GM12875 (cell line): ENCODE results near the gene IZUMO4.

Source experiments
- H3K4me3 ChIP-seq: one replicate; pipeline ENCODE4 v1.5.1; 2011; ENCODE audit warnings: low read depth, low read length, control low read depth
- CTCF ChIP-seq: IDR thresholded peaks from 2 replicates; pipeline ENCODE4 v1.5.1; 2011; ENCODE audit warnings: low read depth, mild to moderate bottlenecking, control low read depth, inconsistent platforms, low read length, moderate library complexity, borderline replicate concordance; ENCODE audit not compliant: insufficient read depth

The IZUMO4 gene

GRCh38 chr19:2096480-2097202 lies at the start of gene IZUMO4:
Gene IZUMO4, plus strand, starts transcription at chr19:2096915. Its CDS starts 31 bp downstream, at chr19:2096946.
- H3K4me3 ChIP-seq, result peak within 1 kb of the TSS; percentile 91
- peak; percentile 58 for TF ChIP-seq CTCF

- no peak overlapping the region for H3K4me3 ChIP-seq
- peak; percentile 11; the same call in 1 of the 2 replicates for TF ChIP-seq CTCF
These were observed 49.7 kb upstream of the IZUMO4 start for GRCh38 chr19:2047076-2047448.

GRCh38 chr19:2047449-2048103 lies 49.1 kb upstream of the IZUMO4 start:
- TF ChIP-seq CTCF, result no peak
- no peak overlapping the region for H3K4me3 ChIP-seq

GRCh38 chr19:2048104-2048958 lies 48.4 kb upstream of the IZUMO4 start:
- peak overlapping the region; percentile 96 for H3K4me3 ChIP-seq
- TF ChIP-seq CTCF, result no peak

GRCh38 chr19:2048959-2049740 lies 47.6 kb upstream of the IZUMO4 start:
- no peak for TF ChIP-seq CTCF
- peak overlapping the region; percentile 96 for H3K4me3 ChIP-seq

GRCh38 chr19:2049741-2050348 lies 46.9 kb upstream of the IZUMO4 start:
- TF ChIP-seq CTCF, result no peak
- peak overlapping the region; percentile 96 for H3K4me3 ChIP-seq
